GM12878 (cell line): ENCODE measurements around the gene ELAVL3. TPM values are rescaled to one million over a fixed set of nuclear protein-coding genes. Genes with fewer than 3 reads are reported as not detected.
"Not testable (repeated sequence)": the region's sequence is repeated elsewhere in the genome, so short reads cannot be mapped to it uniquely, and the experiment has no call there.

Experiments
- ATAC-seq: fragments of 200-7000 bp; cut with Tn5 transposase; 3 replicates; pipeline ENCODE4 v1.9.1; 2020; ENCODE audit warnings: mild to moderate bottlenecking, moderate library complexity
- BruUV-seq: library from RNA; stranded (reverse); fragments of 400-500 nt; replicated peaks from 2 replicates; lab custom pipeline; 2021; lab: Mats Ljungman, UMichigan
- CTCF ChIA-PET: fragments of 300-600 bp; sonication (Branson Sonifier 250); formaldehyde crosslinking; extraction: SDS; loops from one replicate; lab custom pipeline; 2021; ENCODE audit warnings: inconsistent platforms; lab: Yijun Ruan, JAX
- POLR2A ChIA-PET: fragments of 350-600 bp; formaldehyde crosslinking; extraction: SDS; loops from one replicate; lab custom pipeline; 2021; ENCODE audit warnings: inconsistent platforms; lab: Charles Lee
- RAD21 ChIA-PET: fragments of 300-600 bp; sonication (Branson Sonifier 250); formaldehyde crosslinking; loops from one replicate; lab custom pipeline; 2023; ENCODE audit warnings: antibody characterized with exemption; ENCODE audit not compliant: unreplicated experiment; lab: Charles Lee
- SMC1A ChIA-PET: fragments of 300-600 bp; sonication (Branson Sonifier 250); formaldehyde crosslinking; loops from one replicate; lab custom pipeline; 2023; ENCODE audit not compliant: unreplicated experiment, uncharacterized antibody; lab: Charles Lee
- DNase-seq: peaks from one replicate; pipeline ENCODE4 v3.0.0-alpha.2; 2011; ENCODE audit warnings: low read depth, low spot score
- FAIRE-seq: peaks from 3 replicates; lab custom pipeline; 2011; peaks lifted over from hg19 to GRCh38; lab: Jason Lieb, UNC
- H2AFZ ChIP-seq: 2 replicates; pipeline ENCODE4 v1.6.0; 2011; ENCODE audit warnings: low read depth, low read length, control low read depth; ENCODE audit not compliant: control insufficient read depth
- H3K27ac ChIP-seq: 2 replicates; pipeline ENCODE4 v1.5.1; 2011; ENCODE audit warnings: control low read depth; ENCODE audit not compliant: control insufficient read depth, insufficient read depth
- H3K27me3 ChIP-seq, 2 experiments: replicated peaks in 1 of 2; 2 replicates each; pipeline versions ENCODE4 v1.6.0 to v1.6.1; 2011; ENCODE audit warnings: low read length in 1 of 2; ENCODE audit not compliant: control insufficient read depth in 2 of 2, insufficient read depth in 2 of 2
- H3K36me3 ChIP-seq, 2 experiments: 2 replicates each; pipeline ENCODE4 v1.5.1; 2011; ENCODE audit warnings: low read length in 1 of 2; ENCODE audit not compliant: control insufficient read depth in 2 of 2, insufficient read depth in 2 of 2
- H3K4me1 ChIP-seq: 2 replicates; pipeline ENCODE4 v1.6.1; 2011; ENCODE audit warnings: mild to moderate bottlenecking, low read length, moderate library complexity, mixed read lengths; ENCODE audit not compliant: control insufficient read depth, insufficient read depth
- H3K4me2 ChIP-seq: 2 replicates; pipeline ENCODE4 v1.6.0; 2011; ENCODE audit warnings: control low read depth; ENCODE audit not compliant: control insufficient read depth, insufficient read depth
- H3K4me3 ChIP-seq: fragments of 200-600 bp; sonication (generic); 2 replicates; pipeline ENCODE4 v1.5.1; 2016
- H3K79me2 ChIP-seq: 2 replicates; pipeline ENCODE4 v1.6.0; 2011; ENCODE audit warnings: low read length; ENCODE audit not compliant: control insufficient read depth, insufficient read depth
- H3K9ac ChIP-seq: 2 replicates; pipeline ENCODE4 v1.8.0; 2011; ENCODE audit warnings: low read length, control low read depth, mixed read lengths; ENCODE audit not compliant: control insufficient read depth, insufficient read depth
- H3K9me3 ChIP-seq: replicated peaks from 3 replicates; pipeline ENCODE4 v1.5.1; 2011; ENCODE audit warnings: mild to moderate bottlenecking, low read length; ENCODE audit not compliant: control insufficient read depth, insufficient read depth
- H4K20me1 ChIP-seq: 2 replicates; pipeline ENCODE4 v1.6.0; 2011; ENCODE audit not compliant: control insufficient read depth, insufficient read depth
- CHD1 ChIP-seq: IDR thresholded peaks from 2 replicates; pipeline ENCODE4 v1.6.1; 2012; ENCODE audit warnings: low read depth, low read length, improper control_type of control experiment
- CREM ChIP-seq: IDR thresholded peaks from 2 replicates; pipeline ENCODE4 v1.6.1; 2014; ENCODE audit warnings: antibody characterized with exemption, low read depth
- HDAC2 ChIP-seq: fragments of 200-600 bp; sonication (generic); IDR thresholded peaks from 2 replicates; pipeline ENCODE4 v1.6.1; 2017
- NR2F1 ChIP-seq: fragments of 450-650 bp; conservative IDR thresholded peaks from 2 replicates; pipeline ENCODE4 v1.6.1; 2017; ENCODE audit warnings: mild to moderate bottlenecking
- STAT3 ChIP-seq: IDR thresholded peaks from 2 replicates; pipeline ENCODE4 v1.6.1; 2011; ENCODE audit warnings: low read depth, low read length, improper control_type of control experiment
- ZZZ3 ChIP-seq: IDR thresholded peaks from 2 replicates; pipeline ENCODE4 v1.6.1; 2011; ENCODE audit warnings: low read depth; ENCODE audit not compliant: control insufficient read depth, insufficient read length
- WGBS: methylation state at CpG from one replicate; pipeline ENCODE4 v1.1.6; 2016; ENCODE audit warnings: low lambda C conversion rate; ENCODE audit not compliant: insufficient replicate concordance, insufficient coverage; ENCODE audit errors: missing lambda C conversion rate; 5-methylcytosine and 5-hydroxymethylcytosine counted together
- in situ Hi-C: fragments of 300-500 bp; cut with MboI; formaldehyde crosslinking; loops from 9 replicates; pipeline ENCODE4 v1.14.3; 2018; ENCODE audit warnings: mixed read lengths
- intact Hi-C: fragments of 100-400 bp; cut with micrococcal nuclease; formaldehyde crosslinking; loops from one replicate; pipeline ENCODE4 v1.14.2; 2022; ENCODE audit not compliant: unreplicated experiment
- polyA plus RNA-seq, 11 experiments: library from polyadenylated mRNA; depleted of rRNA in 4 of 11; unstranded in 6 of 11; stranded (reverse) in 5 of 11; fragments of >200 nt; fragmentation: Nextera tagmentation in 4 of 11; fragmentation: Illumina TruSeq in 1 of 11; extraction: Ambion mirVana in 4 of 11; extraction: Trizol in 1 of 11; gene quantifications; 1 replicate in 1 of 11; 2 replicates in 10 of 11; pipeline versions ENCODE4 v1.2.1 to v1.2.3, GENCODE V29; 2011 to 2016; ENCODE audit warnings: inconsistent platforms in 2 of 11, missing spikeins in 2 of 11, low read depth in 1 of 11
- total RNA-seq, 4 experiments: library from RNA; depleted of rRNA in 3 of 4; stranded (reverse); fragments of >200 nt in 3 of 4; fragmentation: Illumina TruSeq in 1 of 4; extraction: Trizol in 1 of 4; gene quantifications; 2 replicates each; pipeline versions ENCODE4 v1.2.1 to v1.2.3, GENCODE V29; 2013 to 2021
- TF ChIP-seq, protein P1 (sequence below): fragments of 450-650 bp; IDR thresholded peaks from 2 replicates; pipeline ENCODE4 v1.6.1; 2018; ENCODE audit warnings: mild to moderate bottlenecking, low read depth, moderate library complexity; ENCODE audit not compliant: partially characterized antibody
- TF ChIP-seq, protein P2 (sequence below): fragments of 450-650 bp; IDR thresholded peaks from 2 replicates; pipeline ENCODE4 v1.6.1; 2017; ENCODE audit warnings: mild to moderate bottlenecking, moderate library complexity

Gene ELAVL3
- total and polyA plus RNA-seq, 10 of the 15 experiments (the other 5 are each of a cell fraction or from before 2014, with no cell fraction given), result under 0.01 to 0.05 (median 0.01) TPM; not detected in 7

DNA sequence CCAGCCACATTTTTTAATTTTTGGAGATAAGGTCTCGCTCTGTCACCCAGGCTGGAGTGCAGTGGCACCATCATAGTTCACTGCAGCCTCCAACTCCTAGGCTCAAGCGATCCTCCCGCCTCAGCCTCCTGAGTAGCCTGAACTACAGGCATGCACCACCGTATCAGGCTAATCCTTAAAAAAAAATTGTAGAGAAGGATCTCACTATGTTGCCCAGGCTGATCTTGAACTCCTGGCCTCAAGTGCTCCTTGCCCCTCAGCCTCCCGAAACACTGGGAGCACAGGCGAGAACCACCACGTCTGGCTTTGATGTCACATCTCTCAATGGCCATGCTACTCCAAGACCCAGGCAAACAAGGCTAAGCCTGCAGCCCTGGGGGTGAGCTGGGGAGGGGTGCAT lies 24.2 kb downstream of the ELAVL3 start:
- no peak overlapping the region for H3K4me2 ChIP-seq
- ChIA-PET POLR2A (no interaction called here), RAD21 (no interaction called here), SMC1A (no interaction called here), CTCF (no interaction called here)
- no peak overlapping the region for H3K9ac ChIP-seq
- no peaks in the 10 kb centered on the region for H3K36me3 ChIP-seq
- no peaks in the 10 kb centered on the region for H3K27me3 ChIP-seq
- ATAC-seq (no peak), FAIRE-seq (no peak), DNase-seq (no peak)
- TF ChIP-seq CREM, result no peak
- no peak for TF ChIP-seq STAT3
- no peak for TF ChIP-seq NR2F1
- TF ChIP-seq, protein P1, sequence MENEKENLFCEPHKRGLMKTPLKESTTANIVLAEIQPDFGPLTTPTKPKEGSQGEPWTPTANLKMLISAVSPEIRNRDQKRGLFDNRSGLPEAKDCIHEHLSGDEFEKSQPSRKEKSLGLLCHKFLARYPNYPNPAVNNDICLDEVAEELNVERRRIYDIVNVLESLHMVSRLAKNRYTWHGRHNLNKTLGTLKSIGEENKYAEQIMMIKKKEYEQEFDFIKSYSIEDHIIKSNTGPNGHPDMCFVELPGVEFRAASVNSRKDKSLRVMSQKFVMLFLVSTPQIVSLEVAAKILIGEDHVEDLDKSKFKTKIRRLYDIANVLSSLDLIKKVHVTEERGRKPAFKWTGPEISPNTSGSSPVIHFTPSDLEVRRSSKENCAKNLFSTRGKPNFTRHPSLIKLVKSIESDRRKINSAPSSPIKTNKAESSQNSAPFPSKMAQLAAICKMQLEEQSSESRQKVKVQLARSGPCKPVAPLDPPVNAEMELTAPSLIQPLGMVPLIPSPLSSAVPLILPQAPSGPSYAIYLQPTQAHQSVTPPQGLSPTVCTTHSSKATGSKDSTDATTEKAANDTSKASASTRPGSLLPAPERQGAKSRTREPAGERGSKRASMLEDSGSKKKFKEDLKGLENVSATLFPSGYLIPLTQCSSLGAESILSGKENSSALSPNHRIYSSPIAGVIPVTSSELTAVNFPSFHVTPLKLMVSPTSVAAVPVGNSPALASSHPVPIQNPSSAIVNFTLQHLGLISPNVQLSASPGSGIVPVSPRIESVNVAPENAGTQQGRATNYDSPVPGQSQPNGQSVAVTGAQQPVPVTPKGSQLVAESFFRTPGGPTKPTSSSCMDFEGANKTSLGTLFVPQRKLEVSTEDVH, result no peak
- no peak for TF ChIP-seq ZZZ3
- no peak for TF ChIP-seq CHD1
- TF ChIP-seq, protein P2, sequence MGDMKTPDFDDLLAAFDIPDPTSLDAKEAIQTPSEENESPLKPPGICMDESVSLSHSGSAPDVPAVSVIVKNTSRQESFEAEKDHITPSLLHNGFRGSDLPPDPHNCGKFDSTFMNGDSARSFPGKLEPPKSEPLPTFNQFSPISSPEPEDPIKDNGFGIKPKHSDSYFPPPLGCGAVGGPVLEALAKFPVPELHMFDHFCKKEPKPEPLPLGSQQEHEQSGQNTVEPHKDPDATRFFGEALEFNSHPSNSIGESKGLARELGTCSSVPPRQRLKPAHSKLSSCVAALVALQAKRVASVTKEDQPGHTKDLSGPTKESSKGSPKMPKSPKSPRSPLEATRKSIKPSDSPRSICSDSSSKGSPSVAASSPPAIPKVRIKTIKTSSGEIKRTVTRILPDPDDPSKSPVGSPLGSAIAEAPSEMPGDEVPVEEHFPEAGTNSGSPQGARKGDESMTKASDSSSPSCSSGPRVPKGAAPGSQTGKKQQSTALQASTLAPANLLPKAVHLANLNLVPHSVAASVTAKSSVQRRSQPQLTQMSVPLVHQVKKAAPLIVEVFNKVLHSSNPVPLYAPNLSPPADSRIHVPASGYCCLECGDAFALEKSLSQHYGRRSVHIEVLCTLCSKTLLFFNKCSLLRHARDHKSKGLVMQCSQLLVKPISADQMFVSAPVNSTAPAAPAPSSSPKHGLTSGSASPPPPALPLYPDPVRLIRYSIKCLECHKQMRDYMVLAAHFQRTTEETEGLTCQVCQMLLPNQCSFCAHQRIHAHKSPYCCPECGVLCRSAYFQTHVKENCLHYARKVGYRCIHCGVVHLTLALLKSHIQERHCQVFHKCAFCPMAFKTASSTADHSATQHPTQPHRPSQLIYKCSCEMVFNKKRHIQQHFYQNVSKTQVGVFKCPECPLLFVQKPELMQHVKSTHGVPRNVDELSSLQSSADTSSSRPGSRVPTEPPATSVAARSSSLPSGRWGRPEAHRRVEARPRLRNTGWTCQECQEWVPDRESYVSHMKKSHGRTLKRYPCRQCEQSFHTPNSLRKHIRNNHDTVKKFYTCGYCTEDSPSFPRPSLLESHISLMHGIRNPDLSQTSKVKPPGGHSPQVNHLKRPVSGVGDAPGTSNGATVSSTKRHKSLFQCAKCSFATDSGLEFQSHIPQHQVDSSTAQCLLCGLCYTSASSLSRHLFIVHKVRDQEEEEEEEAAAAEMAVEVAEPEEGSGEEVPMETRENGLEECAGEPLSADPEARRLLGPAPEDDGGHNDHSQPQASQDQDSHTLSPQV, result no peak
- no peak for TF ChIP-seq HDAC2
- H3K9me3 ChIP-seq, result no peaks in the 10 kb centered on the region
- H2AFZ ChIP-seq, result no peak overlapping the region
- intact Hi-C loops, result no loop called here
- H3K4me1 ChIP-seq, result no peaks in the 10 kb centered on the region
- no peak overlapping the region for H3K27ac ChIP-seq
- no peaks in the 10 kb centered on the region for H3K79me2 ChIP-seq
- in situ Hi-C loops, result no loop called here
- H3K4me3 ChIP-seq, result no peak overlapping the region
- 77% methylated on average over 7 of the region's 7 CpGs for WGBS
- no TSS peak for BruUV-seq
- H4K20me1 ChIP-seq, result no peaks in the 10 kb centered on the region

DNA sequence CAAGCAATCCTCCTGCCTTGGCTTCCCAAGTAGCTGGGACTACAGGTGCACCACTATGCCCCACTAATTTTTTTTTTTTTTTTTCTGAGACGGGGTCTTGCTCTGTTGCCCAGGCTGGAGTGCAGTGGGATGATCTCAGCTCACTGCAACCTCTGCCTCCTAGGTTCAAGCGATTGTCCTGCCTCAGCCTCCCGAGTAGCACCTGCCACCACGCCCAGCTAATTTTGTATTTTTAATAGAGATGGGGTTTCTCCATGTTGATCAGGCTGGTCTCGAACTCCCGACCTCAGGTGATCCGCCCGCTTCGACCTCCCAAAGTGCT lies 25.7 kb downstream of the ELAVL3 start:
- SMC1A ChIA-PET, FAIRE-seq, in situ Hi-C loops, H3K4me2 ChIP-seq, H3K9me3 ChIP-seq, H3K9ac ChIP-seq, ATAC-seq, H3K27ac ChIP-seq, H2AFZ ChIP-seq, H3K4me3 ChIP-seq, H4K20me1 ChIP-seq, BruUV-seq, H3K4me1 ChIP-seq, H3K79me2 ChIP-seq, H3K27me3 ChIP-seq, intact Hi-C loops, DNase-seq, H3K36me3 ChIP-seq: not testable (repeated sequence)
- CTCF ChIA-PET, result interaction anchor here (0.7 kb wide), 2 partner anchors 14 to 148 kb away, joined by 3 read pairs; no protein-coding TSS in a partner anchor
- POLR2A ChIA-PET, result interaction anchor here (0.6 to 0.7 kb wide), 2 partner anchors 9 to 208 kb away, joined by 3 to 4 read pairs; no protein-coding TSS in a partner anchor
- RAD21 ChIA-PET, result interaction anchor here (0.7 kb wide), 2 partner anchors 22 to 1376 kb away, joined by 3 read pairs; no protein-coding TSS in a partner anchor
- 80% methylated on average over 9 of the region's 9 CpGs for WGBS
